ENCODE data around the gene TSPAN9. TPM values are rescaled to one million over a fixed set of nuclear protein-coding genes. Genes with fewer than 3 reads are reported as not detected.

TSPAN9 gene
- total RNA-seq, 1 donor from 2014 or later, result 5.0 TPM

DNA sequence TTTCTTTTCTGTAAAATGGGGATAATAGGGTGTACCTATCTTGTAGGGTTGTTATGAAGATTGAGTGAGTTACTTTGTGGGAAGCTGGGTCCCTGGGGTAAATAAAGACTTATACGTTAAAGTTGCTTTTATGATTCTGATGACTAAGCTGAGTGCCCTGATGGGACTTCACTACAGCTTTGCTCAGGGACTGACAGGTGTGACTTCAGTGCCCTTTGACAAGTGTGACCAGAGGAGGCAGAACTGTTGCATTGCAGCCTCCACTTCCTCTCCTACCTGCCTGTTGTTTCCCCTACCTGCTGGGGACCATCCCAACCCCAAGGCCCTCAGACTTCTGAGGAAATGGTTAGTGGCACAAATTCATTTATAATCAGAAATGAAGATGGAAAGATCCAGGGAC, 119.3 kb downstream of the TSPAN9 start:
- Histone ChIP-seq H3K36me3 (ENCODE audit: control insufficient read depth, insufficient read depth, low read length) (no peaks in the 10 kb centered on the region), H3K4me3 (ENCODE audit: low read depth, low read length) (no peak overlapping the region), H3K27me3 (ENCODE audit: control insufficient read depth, insufficient read depth, low read length) (peaks cover 8% of the 10 kb centered on the region)
- DNase-seq (ENCODE audit: low read depth) (no peak), FAIRE-seq (no peak)
- no peak for TF ChIP-seq CTCF (IDR thresholded peaks at IDR 0.05; ENCODE audit: insufficient read depth, low read length, severe bottlenecking)

DNA sequence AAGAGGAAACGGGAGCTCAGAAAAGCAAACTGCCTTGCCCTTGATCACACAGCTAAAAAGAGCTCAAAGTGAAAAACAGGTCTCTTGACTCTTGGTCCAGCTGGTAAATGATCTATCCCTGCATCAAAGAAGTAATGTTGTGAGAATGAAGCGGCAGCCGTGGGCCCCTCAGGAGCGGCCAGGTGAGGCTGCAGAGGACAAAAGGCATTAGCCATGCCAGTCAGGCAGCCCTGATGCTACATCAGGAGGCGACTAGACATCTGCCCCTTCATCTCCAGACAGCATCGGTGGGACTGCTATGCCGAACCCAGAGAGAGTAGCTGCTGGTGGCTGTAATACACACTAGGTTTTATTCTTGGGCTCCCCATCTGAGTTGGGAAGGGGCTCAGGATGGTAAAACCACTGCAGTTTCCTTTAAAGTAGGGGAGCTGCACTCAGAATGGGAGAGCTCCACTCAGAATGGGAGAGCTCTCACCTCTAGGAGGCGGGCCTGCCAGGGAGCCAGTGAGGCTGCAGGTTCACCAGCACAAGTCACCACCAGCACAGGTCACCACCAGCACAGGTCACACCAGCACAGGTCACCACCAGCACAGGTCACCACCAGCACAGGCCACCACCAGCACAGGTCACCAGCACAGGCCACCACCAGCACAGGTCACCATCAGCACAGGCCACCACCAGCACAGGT, 120.1 kb downstream of the TSPAN9 start:
- Histone ChIP-seq H3K4me3 (ENCODE audit: low read depth, low read length) (no peak overlapping the region), H3K36me3 (ENCODE audit: control insufficient read depth, insufficient read depth, low read length) (no peaks in the 10 kb centered on the region), H3K27me3 (ENCODE audit: control insufficient read depth, insufficient read depth, low read length) (peaks cover 13% of the 10 kb centered on the region)
- FAIRE-seq, result no peak
- no peak for DNase-seq (ENCODE audit: low read depth)
- TF ChIP-seq CTCF (IDR thresholded peaks at IDR 0.05; ENCODE audit: insufficient read depth, low read length, severe bottlenecking), result no peak

DNA sequence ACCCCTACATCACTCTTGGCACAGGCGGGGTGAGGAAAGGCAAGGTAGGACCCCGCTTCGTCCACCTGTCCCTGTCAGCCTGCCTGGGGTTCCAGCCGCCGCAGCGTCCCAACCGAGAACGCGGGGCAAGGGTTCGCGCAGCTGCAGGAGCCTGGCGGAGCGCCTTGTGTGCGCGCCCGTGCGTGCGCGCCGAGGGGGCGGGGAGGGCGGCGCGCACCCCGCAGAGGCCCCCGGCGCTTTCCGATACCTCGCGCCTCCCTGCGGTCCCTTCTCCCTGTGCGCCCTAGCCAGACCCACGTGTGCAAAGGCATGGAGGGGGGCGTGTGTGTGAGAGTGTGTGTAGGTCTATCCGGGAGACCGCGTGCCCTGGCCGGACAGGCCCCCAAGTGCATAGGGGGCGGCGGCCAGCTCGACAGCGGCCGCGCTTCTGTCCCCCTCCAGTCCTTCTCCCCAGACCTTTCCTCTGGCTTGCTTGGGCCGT, 122.4 kb downstream of the TSPAN9 start:
- TF ChIP-seq CTCF (IDR thresholded peaks at IDR 0.05; ENCODE audit: insufficient read depth, low read length, severe bottlenecking), result no peak
- DNase-seq (ENCODE audit: low read depth) (no peak), FAIRE-seq (no peak)
- Histone ChIP-seq H3K36me3 (ENCODE audit: control insufficient read depth, insufficient read depth, low read length) (no peaks in the 10 kb centered on the region), H3K4me3 (ENCODE audit: low read depth, low read length) (peak overlapping the region; percentile 46), H3K27me3 (ENCODE audit: control insufficient read depth, insufficient read depth, low read length) (peaks cover 13% of the 10 kb centered on the region)

GRCh38 chr12:3200032-3200617, 122.9 kb downstream of the TSPAN9 start:
- DNase-seq (ENCODE audit: low read depth), result peak; percentile 27
- H3K4me3 ChIP-seq (ENCODE audit: low read depth, low read length), result peak overlapping the region; percentile 46
- FAIRE-seq, result no peak
- no peak for TF ChIP-seq CTCF (IDR thresholded peaks at IDR 0.05; ENCODE audit: insufficient read depth, low read length, severe bottlenecking)
- peaks cover 13% of the 10 kb centered on the region for H3K27me3 ChIP-seq (ENCODE audit: control insufficient read depth, insufficient read depth, low read length)
- no peaks in the 10 kb centered on the region for H3K36me3 ChIP-seq (ENCODE audit: control insufficient read depth, insufficient read depth, low read length)

- TF ChIP-seq CTCF (IDR thresholded peaks at IDR 0.05; ENCODE audit: insufficient read depth, low read length, severe bottlenecking), result no peak
- DNase-seq (ENCODE audit: low read depth), result no peak
- no peaks in the 10 kb centered on the region for H3K36me3 ChIP-seq (ENCODE audit: control insufficient read depth, insufficient read depth, low read length)
- H3K27me3 ChIP-seq (ENCODE audit: control insufficient read depth, insufficient read depth, low read length), result peaks cover 13% of the 10 kb centered on the region
- FAIRE-seq, result no peak
- H3K4me3 ChIP-seq (ENCODE audit: low read depth, low read length), result peak overlapping the region; percentile 46
Measured at GRCh38 chr12:3200814-3201233, 123.6 kb downstream of the TSPAN9 start.
